ENCODE results near the gene JOSD1. TPM values are rescaled to one million over a fixed set of nuclear protein-coding genes. Genes with fewer than 3 reads are reported as not detected.

The JOSD1 gene
- total and polyA plus RNA-seq, 2 of the 4 experiments (the other 2 are of a cell fraction), result 30.2 to 35.8 TPM

DNA sequence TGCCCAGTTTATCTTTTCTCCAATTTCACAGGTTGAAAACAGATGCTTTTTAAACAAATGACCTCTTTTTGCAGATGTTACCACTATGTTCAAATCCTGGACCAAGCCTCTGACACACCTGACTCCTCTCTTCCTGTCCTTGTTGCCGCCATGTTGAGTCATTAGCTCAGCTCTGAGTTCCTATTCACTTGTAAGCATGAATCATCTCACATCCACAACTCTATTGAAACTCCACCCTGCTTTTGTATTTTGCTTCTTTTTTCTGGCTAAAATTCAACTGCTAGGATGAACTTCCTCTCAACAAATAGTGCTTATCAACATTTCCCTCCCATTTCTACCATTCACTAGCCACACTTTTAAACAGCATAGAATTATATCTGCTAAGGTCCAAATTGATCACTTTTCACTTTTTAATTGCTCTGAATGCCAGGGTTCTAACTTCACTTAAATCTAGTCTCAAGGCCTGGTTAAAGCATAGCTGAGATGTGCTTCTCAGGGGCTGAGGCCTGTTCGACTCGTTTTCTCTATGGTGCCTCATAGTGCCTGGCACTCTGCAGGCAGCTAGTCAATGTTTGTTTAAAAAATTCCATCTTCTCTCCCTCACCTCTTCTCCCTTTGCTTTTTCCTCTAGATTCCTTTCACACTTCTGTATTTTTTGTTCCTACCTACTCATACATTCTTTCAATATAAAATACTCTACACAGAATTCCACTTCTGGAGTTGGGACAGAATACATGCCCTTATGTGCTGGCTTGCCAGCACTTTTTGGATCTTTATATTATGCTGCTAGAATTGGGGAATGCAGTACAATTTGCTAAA lies 3.9 kb downstream of the JOSD1 start:
- peak overlapping the region; percentile 75 for H2BK5ac ChIP-seq (ENCODE audit: low read depth, low read length, poor library complexity, severe bottlenecking)
- ChIA-PET POLR2A (ENCODE audit: unreplicated experiment) (no interaction called here), CTCF (interaction anchor here (0.6 to 2.5 kb wide), 2 partner anchors 15 to 812 kb away, joined by 3 to 7 read pairs; partner anchors contain the start of gene TOMM22)
- no peak overlapping the region for H4K91ac ChIP-seq (ENCODE audit: insufficient read depth, low read depth, low read length)
- H3K4ac ChIP-seq (ENCODE audit: low read depth, low read length), result peak overlapping the region; percentile 17; the same call in 1 of the 2 replicates
- peak overlapping the region; percentile 3; the same call in 1 of the 2 replicates for H4K5ac ChIP-seq (ENCODE audit: low read depth, low read length)
- peaks cover 17% of the 10 kb centered on the region for H3K9me1 ChIP-seq (ENCODE audit: insufficient read depth, low read length)
- dilution Hi-C loops (cut with HindIII; ENCODE audit: low sequenced_read_pairs, unreplicated experiment), result no loop called here
- peak overlapping the region; percentile 62; the same call in 1 of the 2 replicates for H3K27ac ChIP-seq (ENCODE audit: insufficient read depth, low read length)
- H2BK15ac ChIP-seq (ENCODE audit: low read depth, low read length), result no peak overlapping the region
- intact Hi-C loops (cut with micrococcal nuclease), result loop anchor here (2.0 kb wide), 1 partner anchor 16 kb away; the partner anchor contains the start of gene TOMM22
- WGBS, 2 experiments (ENCODE audit: extremely low coverage in 2 of 2, insufficient read length in 1 of 2), result 0% methylated on average over 3 of the region's 3 CpGs; no CpG with 5 or more reads in 1 of the 2 experiments
- H3K9me3 ChIP-seq (ENCODE audit: control insufficient read depth, insufficient read depth, low read length), result no peaks in the 10 kb centered on the region
- H3K4me2 ChIP-seq (ENCODE audit: low read depth, low read length), result peak overlapping the region; percentile 66
- in situ Hi-C loops (cut with MboI; ENCODE audit: low sequenced_read_pairs), result no loop called here
- no peak overlapping the region for H3K14ac ChIP-seq (replicated peaks; ENCODE audit: low read depth, low read length)
- no peak overlapping the region for H2BK20ac ChIP-seq (ENCODE audit: low read depth, low read length)
- peak overlapping the region; percentile 8; the same call in 1 of the 2 replicates for H3K18ac ChIP-seq (ENCODE audit: low read depth, low read length)
- BruUV-seq (replicated peaks), result no TSS peak
- peak; percentile 22 for ATAC-seq (ENCODE audit: low read depth)
- H2AK9ac ChIP-seq (replicated peaks; ENCODE audit: low read depth, low read length, poor library complexity), result no peak overlapping the region
- peaks cover 30 to 72% of the 10 kb centered on the region in 2 experiments for H3K79me1 ChIP-seq (ENCODE audit: low read depth in 1 of 2, low read length in 2 of 2)
- H3K4me1 ChIP-seq (ENCODE audit: control insufficient read depth, insufficient read depth, low read length), result peaks cover 11% of the 10 kb centered on the region
- peaks cover 17% of the 10 kb centered on the region; the same call in 1 of the 2 replicates for H4K20me1 ChIP-seq (ENCODE audit: insufficient read depth, low read length)
- peak overlapping the region in 1 of 2 experiments; percentile 33; a peak in 2 of 4 replicates for H4K8ac ChIP-seq (ENCODE audit: low read depth in 2 of 2, low read length in 2 of 2)
- no peak overlapping the region for H2AFZ ChIP-seq (replicated peaks; ENCODE audit: low read length, poor library complexity)
- H2BK120ac ChIP-seq (ENCODE audit: low read depth, low read length), result no peak overlapping the region
- H2AK5ac ChIP-seq (ENCODE audit: low read depth, low read length), result no peak overlapping the region
- no peak overlapping the region for H3K4me3 ChIP-seq (ENCODE audit: insufficient read depth, low read depth, low read length)
- TF ChIP-seq CEBPB (IDR thresholded peaks at IDR 0.05; ENCODE audit: low read depth, low read length) (peak; percentile 38; the same call in 1 of the 2 replicates), FOS (IDR thresholded peaks at IDR 0.05; ENCODE audit: low read depth, low read length) (0 out of 2 replicates have a peak, but pooled peaks have one; percentile 50), NFE2L2 (IDR thresholded peaks at IDR 0.05; ENCODE audit: low read depth, low read length) (no peak), RCOR1 (IDR thresholded peaks at IDR 0.05; ENCODE audit: insufficient replicate concordance, low read length) (peak; percentile 19)
- 0 out of 2 replicates have a peak overlapping the region, but pooled peaks have one; percentile 16 for H3K9ac ChIP-seq (ENCODE audit: low read depth, low read length)
- H3K27me3 ChIP-seq (ENCODE audit: control insufficient read depth, insufficient read depth, low read length), result no peaks in the 10 kb centered on the region
- peaks cover 11% of the 10 kb centered on the region for H3K36me3 ChIP-seq (ENCODE audit: control insufficient read depth, insufficient read depth, low read length)
- peak; percentile 92 for DNase-seq
- H3K23ac ChIP-seq (ENCODE audit: low read depth, low read length), result peak overlapping the region; percentile 6; the same call in 1 of the 2 replicates
- no peak overlapping the region for H3K56ac ChIP-seq (ENCODE audit: extremely low read depth, insufficient read depth, low read length)

Measured in IMR-90 (cell line).